Fibroblast of skin of scalp (primary cell): ENCODE measurements around the gene MYO5B. TPM values are rescaled to one million over a fixed set of nuclear protein-coding genes. Genes with fewer than 3 reads are reported as not detected.
A peak's percentile ranks its signal among the peaks of the same experiment; 100 is the strongest.
"Not testable (repeated sequence)": the region's sequence is repeated elsewhere in the genome, so short reads cannot be mapped to it uniquely, and the experiment has no call there.

Source experiments
- DNase-seq: peaks from one replicate; pipeline ENCODE4 v3.0.0-alpha.2; 2013
- polyA plus RNA-seq, 2 experiments: library from polyadenylated mRNA; unstranded; fragments of 120-200 nt; gene quantifications; one replicate each; pipeline ENCODE4 v1.2.1, GENCODE V29; 2013; ENCODE audit not compliant: insufficient read length in 2 of 2

MYO5B gene
- 0.13 TPM for polyA plus RNA-seq (2013, experiment 1 of 2; ENCODE audit: insufficient read length)
- 0.54 TPM for polyA plus RNA-seq (2013, experiment 2 of 2; ENCODE audit: insufficient read length)

DNA sequence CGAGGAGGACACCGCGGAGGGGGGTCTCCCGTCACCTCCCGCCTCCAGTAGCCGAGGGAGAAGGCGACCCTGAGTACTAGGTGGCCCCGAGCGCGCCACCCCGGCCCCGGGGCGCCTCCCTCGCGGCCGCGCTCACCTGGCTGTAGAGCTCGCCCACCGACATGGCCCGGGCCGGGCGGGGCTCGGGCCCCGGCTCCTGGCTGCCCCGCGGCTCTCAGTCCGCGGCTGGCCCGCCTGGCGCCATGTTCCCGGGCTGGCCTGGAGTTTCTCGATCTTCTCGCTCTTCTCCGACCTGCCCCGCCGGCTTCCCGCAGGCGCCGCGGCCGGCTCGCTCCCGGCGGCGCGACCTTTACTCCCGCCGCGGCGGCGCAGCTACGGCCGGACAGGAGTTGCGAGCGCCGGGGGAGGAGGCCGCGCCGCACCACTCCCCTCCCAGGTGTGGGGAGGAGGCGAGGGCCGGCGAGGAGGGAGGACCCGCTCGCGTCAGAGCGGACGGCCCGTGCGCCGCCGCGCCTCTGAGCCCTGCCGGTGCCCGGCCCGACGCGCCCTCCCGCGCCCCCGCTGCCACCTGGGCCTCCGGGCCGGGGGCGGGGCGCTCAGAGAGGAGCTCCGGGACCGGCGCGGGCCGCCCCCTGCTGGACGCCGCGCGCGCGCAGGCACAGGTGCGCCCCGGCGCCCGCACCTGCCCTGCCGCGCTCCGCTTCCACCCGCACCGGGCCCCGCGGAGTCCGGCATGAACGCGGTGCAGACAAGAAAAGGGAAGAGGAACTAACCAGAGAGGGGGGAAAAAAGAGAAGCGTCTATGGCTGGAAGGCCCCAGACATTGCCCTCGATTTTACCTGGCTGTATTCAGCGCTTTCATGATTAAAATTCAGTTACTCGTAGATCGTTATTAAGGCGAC, at the start of gene MYO5B:
Gene MYO5B (minus strand): TSS at position 517 of the 902 bp plus-strand sequence. CDS start 354 bp downstream, at position 163.
- no peak for DNase-seq

GRCh38 chr18:50241768-50242167, 46.8 kb upstream of the MYO5B start:
- DNase-seq: not testable (repeated sequence)

- no peak for DNase-seq
Observed at GRCh38 chr18:50240080-50240563, 45.2 kb upstream of the MYO5B start.

DNA sequence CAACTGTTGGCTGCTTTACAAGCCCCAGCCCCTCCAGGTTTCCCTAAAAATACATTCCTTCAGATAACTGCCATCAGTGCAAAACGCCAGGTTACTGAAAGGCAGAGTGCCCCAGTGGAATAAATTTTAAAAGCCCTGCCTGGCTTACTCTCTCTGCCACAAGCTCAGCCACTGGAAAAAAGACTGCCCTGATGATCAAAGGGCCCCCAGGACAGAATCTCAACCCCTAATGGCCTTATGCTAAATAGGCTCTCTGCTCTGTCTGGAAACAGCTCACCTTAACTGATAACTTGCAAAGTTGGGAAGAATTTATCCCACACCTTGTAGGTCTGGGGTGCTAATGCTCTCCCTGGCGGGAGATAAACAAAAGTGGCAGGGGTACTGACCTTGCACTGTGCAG, 37.5 kb upstream of the MYO5B start:
- no peak for DNase-seq

DNA sequence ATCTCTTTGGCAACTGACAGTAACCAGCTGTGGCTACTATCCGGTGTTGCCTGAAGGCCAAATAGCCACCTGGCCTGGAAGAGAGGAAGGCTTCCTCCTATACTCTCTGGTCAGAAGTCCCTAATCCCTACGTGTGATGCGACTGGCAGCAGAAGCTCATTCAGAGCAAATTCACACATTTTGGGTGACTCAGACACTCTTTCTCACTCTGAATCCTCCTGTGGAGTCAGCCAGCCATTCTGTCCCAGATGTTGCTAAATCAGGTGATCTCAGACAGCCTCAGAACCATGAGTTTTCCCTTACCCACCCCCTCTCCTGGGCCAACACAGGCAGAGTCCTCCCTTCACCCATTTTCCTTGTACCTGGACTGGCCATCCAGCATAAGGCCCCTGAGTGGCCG, 36.7 kb upstream of the MYO5B start:
- DNase-seq: no peak

GRCh38 chr18:50220249-50220648, 25.3 kb upstream of the MYO5B start:
- DNase-seq: not testable (repeated sequence)

GRCh38 chr18:50218432-50219197, 23.7 kb upstream of the MYO5B start:
- no peak for DNase-seq

- DNase-seq: no peak
Observed at GRCh38 chr18:50209311-50209710, 14.4 kb upstream of the MYO5B start.

GRCh38 chr18:50207722-50208121, 12.8 kb upstream of the MYO5B start:
- no peak for DNase-seq

DNA sequence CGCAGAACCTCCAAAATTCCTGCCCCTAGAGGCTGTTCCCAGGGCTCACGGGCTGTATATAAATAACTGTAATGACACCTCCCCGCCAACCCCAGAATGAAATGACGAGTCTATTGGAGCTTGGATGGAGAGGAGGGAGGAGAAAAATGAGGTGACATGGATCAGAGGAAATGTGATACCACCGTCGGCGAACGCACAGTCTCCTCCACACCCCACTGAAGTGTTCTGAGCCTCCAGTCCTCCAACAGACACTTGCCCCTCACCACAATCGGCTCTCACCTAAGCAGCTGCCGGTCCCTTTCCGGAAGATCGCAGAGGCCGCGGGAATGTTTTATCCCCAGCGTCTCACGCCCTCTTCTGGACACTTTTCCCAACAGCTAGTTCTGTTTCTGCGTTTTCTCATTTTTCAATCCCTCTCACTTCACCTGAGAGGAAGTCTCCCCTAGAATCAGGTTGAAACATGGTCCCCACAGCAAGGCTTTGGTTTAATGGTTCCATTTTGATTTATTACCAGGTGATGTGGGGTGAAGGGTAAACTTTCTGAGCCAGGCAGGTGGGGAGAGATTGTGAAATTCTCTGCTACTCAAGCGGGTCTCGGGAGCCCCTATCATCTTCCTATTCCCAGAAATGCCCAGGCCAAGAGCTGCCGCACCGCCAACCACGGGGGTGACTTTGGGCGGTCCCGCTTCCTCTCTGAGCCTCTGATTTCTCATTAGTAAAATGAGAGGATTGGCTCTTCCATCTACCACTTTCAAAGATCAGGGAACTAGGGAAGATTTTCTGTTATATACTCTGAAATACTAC, 9.1 kb upstream of the MYO5B start:
- DNase-seq: peak; percentile 25

GRCh38 chr18:50201476-50202018, 6.6 kb upstream of the MYO5B start:
- DNase-seq: no peak

DNA sequence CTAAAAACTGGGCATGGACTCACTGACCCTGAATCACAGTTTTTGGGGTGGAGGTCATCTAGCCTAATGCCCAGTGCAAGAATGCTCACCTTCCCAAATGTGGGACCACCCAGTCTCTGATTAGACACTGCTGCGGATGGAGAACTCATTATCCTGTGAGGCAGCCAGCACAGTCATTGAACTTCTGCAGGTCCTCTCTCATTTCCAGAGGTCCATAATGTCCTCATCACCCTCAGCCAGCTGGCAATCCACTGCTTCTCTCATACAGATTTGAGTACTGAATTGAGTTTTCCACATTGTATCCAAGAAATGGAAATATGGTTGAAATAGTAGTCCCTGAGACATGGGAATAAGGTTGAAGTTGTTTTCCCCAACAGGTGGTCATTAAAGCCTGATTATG, 5.0 kb upstream of the MYO5B start:
- no peak for DNase-seq

DNA sequence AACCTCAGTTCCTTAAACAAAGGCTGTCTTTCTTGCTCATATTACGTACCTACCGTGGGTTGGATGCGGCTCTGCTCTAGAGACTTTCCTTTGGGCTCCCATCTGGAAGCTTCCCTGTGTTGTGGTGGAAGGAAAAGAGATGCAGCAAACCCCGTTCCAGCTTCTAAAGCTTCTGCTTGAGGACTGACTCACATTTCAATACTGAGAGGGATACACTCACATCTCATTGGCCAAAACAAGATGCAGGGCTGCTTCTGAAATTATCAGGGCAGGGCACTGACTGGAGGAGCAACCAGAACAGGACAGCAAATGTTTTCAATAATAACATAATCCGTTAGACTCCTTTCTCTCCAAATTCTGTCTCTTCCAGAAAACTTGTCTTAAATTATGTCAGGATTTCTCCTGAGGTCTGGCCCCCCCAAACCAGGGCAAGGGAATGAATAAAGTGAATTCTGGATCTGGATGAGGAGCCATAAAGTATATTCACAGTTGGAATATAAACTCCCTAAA, 4.5 kb upstream of the MYO5B start:
- DNase-seq: no peak

GRCh38 chr18:50196261-50196660, 1.3 kb upstream of the MYO5B start:
- no peak for DNase-seq

DNA sequence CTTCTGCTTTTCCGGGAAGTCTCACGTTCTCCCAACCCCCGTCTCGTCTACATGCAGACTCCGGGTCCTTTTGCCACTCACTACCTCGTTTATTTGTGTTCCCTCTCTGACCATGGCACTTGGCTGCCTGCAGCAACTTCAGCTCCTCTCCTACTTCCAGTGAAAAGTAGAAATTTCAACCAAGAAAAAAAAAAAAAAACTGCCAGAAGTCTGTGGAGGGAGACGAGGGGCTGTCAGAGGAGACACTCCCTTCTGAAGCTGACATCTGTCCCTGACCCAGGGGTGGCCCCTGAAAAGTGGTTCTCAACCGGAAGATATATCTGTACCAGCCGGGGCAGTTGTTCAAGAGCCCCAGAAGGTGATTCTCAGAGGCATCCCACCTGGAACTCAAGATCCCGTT, 742 bp upstream of the MYO5B start:
- DNase-seq: no peak

GRCh38 chr18:50193796-50194630, 934 bp downstream of the MYO5B start:
- no peak for DNase-seq

- no peak for DNase-seq
Observed at GRCh38 chr18:50192995-50193795, 1.8 kb downstream of the MYO5B start.

DNA sequence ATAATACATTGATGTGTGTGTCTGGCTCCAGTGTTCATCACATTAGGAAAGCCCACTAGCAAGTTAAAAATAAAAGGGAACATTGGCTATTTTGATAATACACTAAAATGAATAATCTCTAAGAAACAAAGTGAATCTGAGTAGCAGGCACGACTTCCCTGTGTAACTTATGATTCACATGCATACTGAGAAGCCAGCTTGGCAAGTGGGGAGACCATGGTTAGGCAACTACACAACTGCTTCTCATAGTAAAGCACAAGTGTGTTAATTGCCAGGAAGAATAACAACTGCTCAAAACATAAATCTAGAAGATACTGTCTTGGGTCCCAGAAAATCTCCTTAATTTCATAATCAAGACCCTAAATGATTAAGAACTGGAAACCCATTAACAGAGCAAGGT, 4.0 kb downstream of the MYO5B start:
- no peak for DNase-seq

- DNase-seq: no peak
Observed at GRCh38 chr18:50190236-50190635, 4.7 kb downstream of the MYO5B start.

GRCh38 chr18:50189160-50189559, 5.8 kb downstream of the MYO5B start:
- DNase-seq: no peak
